HEK293 (cell line): ENCODE results near the gene BLOC1S3.

Experiments used
- CTCF ChIA-PET: fragments of 350-600 bp; formaldehyde crosslinking; extraction: SDS; loops from one replicate; lab custom pipeline; 2021; ENCODE audit warnings: antibody characterized with exemption; lab: Yijun Ruan, JAX
- POLR2A ChIA-PET: fragments of 300-600 bp; formaldehyde crosslinking; extraction: SDS; loops from one replicate; lab custom pipeline; 2020; ENCODE audit warnings: antibody characterized with exemption, inconsistent platforms; lab: Yijun Ruan, JAX
- H3K27ac ChIP-seq: fragments of 200-500 bp; sonication (Bioruptor generic); 2 replicates; pipeline ENCODE4 v1.5.1; 2014; ENCODE audit warnings: low read depth, low read length, control low read depth, inconsistent platforms; ENCODE audit errors: extremely low read depth
- H3K36me3 ChIP-seq, 2 experiments: fragments of 200-500 bp in 1 of 2; sonication (Bioruptor generic) in 1 of 2; 1 replicate in 1 of 2; 2 replicates in 1 of 2; pipeline ENCODE4 v1.5.1; 2014 to 2017; ENCODE audit warnings: inconsistent platforms in 2 of 2, low read length in 2 of 2; ENCODE audit not compliant: control insufficient read depth in 2 of 2, insufficient read depth in 1 of 2
- H3K4me1 ChIP-seq: fragments of 200-500 bp; sonication (Bioruptor generic); 2 replicates; pipeline ENCODE4 v1.5.1; 2014; ENCODE audit warnings: mild to moderate bottlenecking, low read length, inconsistent platforms; ENCODE audit not compliant: control insufficient read depth, insufficient read depth
- H3K4me3 ChIP-seq: 2 replicates; pipeline ENCODE4 v1.5.1; 2011; ENCODE audit warnings: low read depth, mild to moderate bottlenecking, control low read depth, low read length, moderate library complexity
- H3K9me3 ChIP-seq: fragments of 200-500 bp; sonication (Bioruptor generic); 2 replicates; pipeline ENCODE4 v1.5.1; 2014; ENCODE audit warnings: low read depth, low read length, inconsistent platforms; ENCODE audit not compliant: control insufficient read depth, insufficient read depth
- AEBP2 ChIP-seq: fragments of 450-650 bp; formaldehyde crosslinking; IDR thresholded peaks from 2 replicates; pipeline ENCODE4 v1.5.1; 2016; ENCODE audit warnings: missing biosample characterization, missing genetic modification characterization, borderline replicate concordance
- GLIS1 ChIP-seq: fragments of 450-650 bp; formaldehyde crosslinking; IDR thresholded peaks from 2 replicates; pipeline ENCODE4 v1.5.1; 2016; ENCODE audit warnings: missing biosample characterization, missing genetic modification characterization
- HOXC10 ChIP-seq: sonication (generic); formaldehyde crosslinking; IDR thresholded peaks from 2 replicates; pipeline ENCODE4 v1.8.1; 2023; ENCODE audit warnings: mild to moderate bottlenecking, missing genetic modification reagents
- PRDM4 ChIP-seq: fragments of 450-650 bp; formaldehyde crosslinking; IDR thresholded peaks from 2 replicates; pipeline ENCODE4 v1.5.1; 2017; ENCODE audit warnings: missing biosample characterization, missing genetic modification characterization
- RBAK ChIP-seq: fragments of 450-650 bp; formaldehyde crosslinking; IDR thresholded peaks from 2 replicates; pipeline ENCODE4 v1.5.1; 2016; ENCODE audit warnings: missing biosample characterization, missing genetic modification characterization
- SETDB1 ChIP-seq: IDR thresholded peaks from one replicate; pipeline ENCODE4 v1.6.1; 2017; ENCODE audit warnings: mild to moderate bottlenecking, low read length, moderate library complexity, mixed read lengths; ENCODE audit not compliant: insufficient read length
- SP3 ChIP-seq: fragments of 450-650 bp; formaldehyde crosslinking; IDR thresholded peaks from 2 replicates; pipeline ENCODE4 v1.5.1; 2016; ENCODE audit warnings: missing biosample characterization, missing genetic modification characterization
- ZFP37 ChIP-seq: fragments of 450-650 bp; formaldehyde crosslinking; IDR thresholded peaks from 2 replicates; pipeline ENCODE4 v1.5.1; 2016; ENCODE audit warnings: missing biosample characterization, missing genetic modification characterization
- ZNF2 ChIP-seq: fragments of 450-650 bp; formaldehyde crosslinking; IDR thresholded peaks from 2 replicates; pipeline ENCODE4 v1.5.1; 2016; ENCODE audit warnings: missing biosample characterization, missing genetic modification characterization
- ZNF510 ChIP-seq: fragments of 450-650 bp; formaldehyde crosslinking; IDR thresholded peaks from 2 replicates; pipeline ENCODE4 v1.5.1; 2018; ENCODE audit warnings: mild to moderate bottlenecking, missing genetic modification characterization, missing biosample characterization; ENCODE audit not compliant: insufficient replicate concordance
- ZNF654 ChIP-seq: fragments of 450-650 bp; formaldehyde crosslinking; IDR thresholded peaks from 2 replicates; pipeline ENCODE4 v1.5.1; 2016; ENCODE audit warnings: low read depth, missing biosample characterization, missing genetic modification characterization
- ZNF777 ChIP-seq: fragments of 450-650 bp; formaldehyde crosslinking; IDR thresholded peaks from 2 replicates; pipeline ENCODE4 v1.5.1; 2017; ENCODE audit warnings: missing biosample characterization, missing genetic modification characterization, borderline replicate concordance
- ZNF830 ChIP-seq: fragments of 450-650 bp; IDR thresholded peaks from 2 replicates; pipeline ENCODE4 v1.5.0; 2018; ENCODE audit warnings: missing biosample characterization, missing genetic modification characterization, low read depth, mild to moderate bottlenecking, moderate library complexity
- ZSCAN16 ChIP-seq: fragments of 450-650 bp; formaldehyde crosslinking; IDR thresholded peaks from 2 replicates; pipeline ENCODE4 v1.5.1; 2016; ENCODE audit warnings: missing biosample characterization, missing genetic modification characterization
- TF ChIP-seq, protein P1 (sequence below): fragments of 450-650 bp; formaldehyde crosslinking; IDR thresholded peaks from 2 replicates; pipeline ENCODE4 v1.5.1; 2017; ENCODE audit warnings: missing biosample characterization, missing genetic modification characterization

BLOC1S3 gene

DNA sequence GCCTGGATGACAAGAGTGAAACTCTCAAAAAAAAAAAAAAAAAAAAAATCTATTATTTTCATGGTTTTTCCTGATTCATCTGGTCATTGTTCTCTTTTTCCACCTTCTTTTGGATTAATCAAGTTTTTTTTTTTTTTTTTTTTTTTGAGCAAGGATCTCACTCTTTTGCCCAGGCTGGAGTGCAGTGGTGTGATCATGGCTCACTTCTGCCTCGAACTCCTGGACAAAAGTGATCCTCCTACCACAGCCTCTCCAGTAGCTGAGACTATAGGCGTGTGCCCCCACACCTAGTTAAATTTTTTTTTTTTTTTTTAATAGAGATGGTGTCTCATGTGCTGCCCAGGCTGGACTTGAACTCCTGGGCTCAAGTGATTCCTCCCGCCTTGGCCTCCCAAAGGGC, 27.7 kb downstream of the BLOC1S3 start (continued):
- no peak for TF ChIP-seq ZNF777 (tag by site-specific recombination)
- TF ChIP-seq ZNF510, result no peak
- no peak for TF ChIP-seq ZNF2 (tag by site-specific recombination)

DNA sequence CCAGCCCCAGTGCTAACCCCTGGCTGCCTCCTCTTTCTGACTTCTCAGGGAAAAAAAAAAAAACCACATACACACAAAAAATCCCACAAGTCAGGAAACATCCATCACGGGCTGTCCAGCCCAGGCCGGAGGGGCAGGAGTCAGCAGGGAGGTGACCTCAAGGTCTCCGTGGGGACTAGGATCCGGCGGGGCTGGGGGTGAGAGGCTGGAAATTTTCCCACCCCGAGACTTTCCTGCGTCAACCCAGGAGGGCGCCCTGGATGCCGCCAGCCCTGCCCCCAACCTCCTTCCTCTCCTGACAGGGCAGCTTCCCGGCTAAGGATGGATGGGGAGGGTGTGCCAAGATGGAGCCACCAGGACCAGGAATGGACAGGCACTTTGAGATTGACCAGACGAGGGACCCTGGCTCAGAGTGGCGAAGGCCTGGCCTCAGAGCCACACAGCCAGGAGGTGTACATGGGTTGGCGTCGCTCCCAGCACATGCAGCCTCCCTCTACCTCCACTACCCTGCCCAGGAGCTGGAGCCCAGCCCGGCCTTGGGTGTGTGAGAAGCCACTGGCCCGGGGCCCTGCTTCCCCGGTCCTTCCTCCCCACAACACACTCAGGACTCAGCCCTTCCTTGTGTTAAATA, 33.3 kb downstream of the BLOC1S3 start:
- H3K4me3 ChIP-seq, result no peak overlapping the region
- TF ChIP-seq RBAK (no peak), AEBP2 (no peak), ZNF654 (no peak), GLIS1 (tag by site-specific recombination) (no peak), SP3 (tag by site-specific recombination) (no peak), PRDM4 (tag by site-specific recombination) (no peak)
- CTCF ChIA-PET, result interaction anchor here (0.7 to 1.1 kb wide), 2 partner anchors 25 to 65 kb away, joined by 3 to 6 read pairs; no protein-coding TSS in a partner anchor
- no peaks in the 10 kb centered on the region for H3K9me3 ChIP-seq
- no peak overlapping the region for H3K27ac ChIP-seq
- H3K36me3 ChIP-seq, result no peaks in the 10 kb centered on the region; a peak in 1 of 3 replicates
- no peaks in the 10 kb centered on the region for H3K4me1 ChIP-seq
- POLR2A ChIA-PET, result interaction anchor here (0.7 kb wide), 1 partner anchor 167 kb away, joined by 3 read pairs; no protein-coding TSS in a partner anchor

DNA sequence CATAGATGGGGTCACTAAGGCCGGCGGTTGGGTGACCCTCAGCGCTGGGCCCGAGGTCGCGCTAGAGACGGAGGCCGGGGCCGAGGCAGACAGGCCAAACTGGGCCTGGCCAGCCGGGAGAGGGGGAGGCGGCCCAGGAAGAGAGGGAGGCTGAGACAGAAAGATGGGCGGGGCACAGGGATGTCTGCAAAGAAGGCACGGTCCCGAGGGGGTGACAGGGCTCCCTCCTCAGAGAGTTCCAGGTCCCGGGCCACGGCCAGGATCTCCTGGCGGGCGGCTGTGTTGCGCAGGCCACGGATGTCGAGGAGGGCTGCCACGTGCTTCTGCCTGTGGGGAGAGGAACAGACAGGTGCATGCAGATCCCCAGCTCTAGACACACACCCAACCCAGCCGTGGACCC, 34.4 kb downstream of the BLOC1S3 start:
- H3K36me3 ChIP-seq, result no peaks in the 10 kb centered on the region; a peak in 1 of 3 replicates
- H3K27ac ChIP-seq, result no peak overlapping the region
- no peak overlapping the region for H3K4me3 ChIP-seq
- H3K4me1 ChIP-seq, result no peaks in the 10 kb centered on the region
- H3K9me3 ChIP-seq, result no peaks in the 10 kb centered on the region
- CTCF ChIA-PET, result interaction anchor here (0.7 to 1.2 kb wide), 2 partner anchors 265 to 489 kb away, joined by 3 read pairs; no protein-coding TSS in a partner anchor
- TF ChIP-seq ZFP37 (no peak), ZSCAN16 (tag by site-specific recombination) (no peak), SETDB1 (no peak), HOXC10 (CRISPR knock-in tag) (no peak), ZNF830 (tag by site-specific recombination) (no peak), GLIS1 (tag by site-specific recombination) (no peak)
- TF ChIP-seq, protein P1, sequence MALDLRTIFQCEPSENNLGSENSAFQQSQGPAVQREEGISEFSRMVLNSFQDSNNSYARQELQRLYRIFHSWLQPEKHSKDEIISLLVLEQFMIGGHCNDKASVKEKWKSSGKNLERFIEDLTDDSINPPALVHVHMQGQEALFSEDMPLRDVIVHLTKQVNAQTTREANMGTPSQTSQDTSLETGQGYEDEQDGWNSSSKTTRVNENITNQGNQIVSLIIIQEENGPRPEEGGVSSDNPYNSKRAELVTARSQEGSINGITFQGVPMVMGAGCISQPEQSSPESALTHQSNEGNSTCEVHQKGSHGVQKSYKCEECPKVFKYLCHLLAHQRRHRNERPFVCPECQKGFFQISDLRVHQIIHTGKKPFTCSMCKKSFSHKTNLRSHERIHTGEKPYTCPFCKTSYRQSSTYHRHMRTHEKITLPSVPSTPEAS, result no peak
- POLR2A ChIA-PET, result interaction anchor here (0.6 kb wide), 1 partner anchor 471 kb away, joined by 3 read pairs; no protein-coding TSS in a partner anchor
